Myocyte (in vitro differentiated cells): ENCODE measurements around the gene OTUD3. TPM values are rescaled to one million over a fixed set of nuclear protein-coding genes. Genes with fewer than 3 reads are reported as not detected.
"Not testable (repeated sequence)": the region's sequence is repeated elsewhere in the genome, so short reads cannot be mapped to it uniquely, and the experiment has no call there.

Experiments
- DNase-seq: peaks from one replicate; pipeline ENCODE4 v3.0.0-alpha.2; 2012; ENCODE audit warnings: low read depth
- total RNA-seq: library from RNA; depleted of rRNA; stranded (reverse); fragments of >200 nt; gene quantifications from 2 replicates; pipeline ENCODE4 v1.2.3, GENCODE V29; 2014

OTUD3 gene
- total RNA-seq, 1 donor from 2014 or later, result 10.6 TPM

GRCh38 chr1:19909971-19910370 is 27.8 kb downstream of the OTUD3 start:
- peak; percentile 65 for DNase-seq

GRCh38 chr1:19910650-19911049 is 28.5 kb downstream of the OTUD3 start:
- no peak for DNase-seq

- peak; percentile 85 for DNase-seq
Observed at GRCh38 chr1:19918057-19918456, 35.9 kb downstream of the OTUD3 start.

- DNase-seq, result peak; percentile 73
Observed at GRCh38 chr1:19920132-19920710, 38.0 kb downstream of the OTUD3 start.

- DNase-seq, result no peak
Observed at GRCh38 chr1:19921310-19921709, 39.1 kb downstream of the OTUD3 start.

- no peak for DNase-seq
Observed at GRCh38 chr1:19922015-19922688, 40.0 kb downstream of the OTUD3 start.

GRCh38 chr1:19923137-19923952 is 41.1 kb downstream of the OTUD3 start, which contains the start of gene PLA2G2E:
PLA2G2E (minus strand) TSS chr1:19923617; CDS start chr1:19923559, 58 bp downstream.
- DNase-seq, result no peak

- no peak for DNase-seq
Observed at GRCh38 chr1:19923953-19924346, 41.8 kb downstream of the OTUD3 start.

- DNase-seq, result no peak
Observed at GRCh38 chr1:19925342-19926070, 43.3 kb downstream of the OTUD3 start.

GRCh38 chr1:19926296-19927129 is 44.3 kb downstream of the OTUD3 start:
- DNase-seq, result no peak

GRCh38 chr1:19927130-19927421 is 44.9 kb downstream of the OTUD3 start:
- DNase-seq, result not testable (repeated sequence)

GRCh38 chr1:19932866-19933265 is 50.7 kb downstream of the OTUD3 start:
- DNase-seq, result no peak

- DNase-seq, result no peak
Observed at GRCh38 chr1:19934336-19934735, 52.1 kb downstream of the OTUD3 start.

- no peak for DNase-seq
Observed at GRCh38 chr1:19936061-19936750, 54.0 kb downstream of the OTUD3 start.

GRCh38 chr1:19938472-19938871 is 56.3 kb downstream of the OTUD3 start:
- no peak for DNase-seq

- no peak for DNase-seq
Observed at GRCh38 chr1:19940486-19941205, 58.5 kb downstream of the OTUD3 start.

- DNase-seq, result no peak
Observed at GRCh38 chr1:19941206-19941568, 59.0 kb downstream of the OTUD3 start.

GRCh38 chr1:19942088-19942487 is 59.9 kb downstream of the OTUD3 start:
- no peak for DNase-seq

- DNase-seq, result no peak
Observed at GRCh38 chr1:19942657-19943056, 60.5 kb downstream of the OTUD3 start.

GRCh38 chr1:19945914-19946313 is 63.7 kb downstream of the OTUD3 start:
- DNase-seq, result no peak
